SK-N-SH treated with all-trans-retinoic acid at 6 μM for 48 hours (cell line): Measurements from ENCODE around the gene SCN2B.

Source experiments
- ATAC-seq: fragments of 200-7000 bp; cut with Tn5 transposase; 3 replicates; pipeline ENCODE4 v1.9.1; 2020; ENCODE audit warnings: mild to moderate bottlenecking, moderate library complexity
- ARNTL ChIP-seq: fragments of 450-650 bp; formaldehyde crosslinking; IDR thresholded peaks from 2 replicates; pipeline ENCODE4 v1.5.0; 2020; ENCODE audit warnings: low read depth, mild to moderate bottlenecking, moderate library complexity, borderline replicate concordance
- CREB5 ChIP-seq: fragments of 250-450 bp; sonication (Bioruptor Pico); IDR thresholded peaks from 2 replicates; pipeline ENCODE4 v1.5.1; 2020; ENCODE audit warnings: low read depth, mild to moderate bottlenecking, moderate library complexity
- CSDC2 ChIP-seq: fragments of 250-450 bp; sonication (Bioruptor Pico); IDR thresholded peaks from 2 replicates; pipeline ENCODE4 v1.5.0; 2020; ENCODE audit warnings: mild to moderate bottlenecking, moderate library complexity
- CSRNP3 ChIP-seq: fragments of 250-450 bp; sonication (Bioruptor Pico); IDR thresholded peaks from 2 replicates; pipeline ENCODE4 v1.5.1; 2021; ENCODE audit warnings: mild to moderate bottlenecking, moderate library complexity
- ESRRG ChIP-seq: fragments of 250-450 bp; sonication (Bioruptor Pico); IDR thresholded peaks from 2 replicates; pipeline ENCODE4 v1.6.1; 2021; ENCODE audit warnings: mild to moderate bottlenecking
- GLIS3 ChIP-seq: fragments of 250-450 bp; sonication (Bioruptor Pico); IDR thresholded peaks from 2 replicates; pipeline ENCODE4 v1.5.0; 2020; ENCODE audit warnings: mild to moderate bottlenecking, moderate library complexity
- ISL1 ChIP-seq: fragments of 250-450 bp; sonication (Bioruptor Pico); IDR thresholded peaks from 2 replicates; pipeline ENCODE4 v2.1.2; 2022; ENCODE audit warnings: mild to moderate bottlenecking, moderate library complexity
- OSR1 ChIP-seq: fragments of 250-450 bp; sonication (Bioruptor Pico); IDR thresholded peaks from 2 replicates; pipeline ENCODE4 v1.8.0; 2022; ENCODE audit warnings: moderate library complexity, mild to moderate bottlenecking, inconsistent platforms
- PATZ1 ChIP-seq: fragments of 250-450 bp; sonication (Bioruptor Pico); IDR thresholded peaks from 2 replicates; pipeline ENCODE4 v1.8.0; 2020; ENCODE audit warnings: mild to moderate bottlenecking, moderate library complexity, borderline replicate concordance
- PPARA ChIP-seq: fragments of 250-450 bp; sonication (Bioruptor Pico); IDR thresholded peaks from 2 replicates; pipeline ENCODE4 v1.5.0; 2020; ENCODE audit warnings: mild to moderate bottlenecking, borderline replicate concordance
- RARB ChIP-seq: fragments of 250-450 bp; sonication (Bioruptor Pico); IDR thresholded peaks from 2 replicates; pipeline ENCODE4 v1.8.0; 2021; ENCODE audit warnings: mild to moderate bottlenecking, moderate library complexity
- SNAI2 ChIP-seq: fragments of 250-450 bp; sonication (Bioruptor Pico); IDR thresholded peaks from 2 replicates; pipeline ENCODE4 v1.5.0; 2020; ENCODE audit warnings: mild to moderate bottlenecking, moderate library complexity
- TCF4 ChIP-seq: fragments of 250-450 bp; sonication (Bioruptor Pico); IDR thresholded peaks from 2 replicates; pipeline ENCODE4 v1.8.0; 2021; ENCODE audit warnings: mild to moderate bottlenecking, moderate library complexity, borderline replicate concordance
- TOX ChIP-seq: fragments of 250-450 bp; sonication (Bioruptor Pico); IDR thresholded peaks from 2 replicates; pipeline ENCODE4 v1.8.0; 2021; ENCODE audit warnings: mild to moderate bottlenecking, moderate library complexity, borderline replicate concordance
- TSHZ2 ChIP-seq: fragments of 250-450 bp; sonication (Bioruptor Pico); IDR thresholded peaks from 2 replicates; pipeline ENCODE4 v1.5.0; 2020; ENCODE audit warnings: mild to moderate bottlenecking, moderate library complexity
- ZC3H10 ChIP-seq: fragments of 250-450 bp; sonication (Bioruptor Pico); IDR thresholded peaks from 2 replicates; pipeline ENCODE4 v1.5.1; 2021; ENCODE audit warnings: mild to moderate bottlenecking, moderate library complexity
- ZFP30 ChIP-seq: fragments of 450-650 bp; formaldehyde crosslinking; IDR thresholded peaks from 2 replicates; pipeline ENCODE4 v1.5.0; 2022; ENCODE audit warnings: mild to moderate bottlenecking, moderate library complexity
- ZNF565 ChIP-seq: fragments of 450-650 bp; formaldehyde crosslinking; conservative IDR thresholded peaks from 2 replicates; pipeline ENCODE4 v1.5.0; 2020; ENCODE audit warnings: low read depth, mild to moderate bottlenecking, moderate library complexity
- ZNF70 ChIP-seq: fragments of 450-650 bp; formaldehyde crosslinking; IDR thresholded peaks from 2 replicates; pipeline ENCODE4 v1.5.0; 2020; ENCODE audit warnings: mild to moderate bottlenecking, moderate library complexity
- ZNF8 ChIP-seq: fragments of 450-650 bp; formaldehyde crosslinking; IDR thresholded peaks from 2 replicates; pipeline ENCODE4 v1.5.0; 2020; ENCODE audit warnings: mild to moderate bottlenecking, moderate library complexity

Gene SCN2B

GRCh38 chr11:118209033-118209432, 32.6 kb upstream of the SCN2B start:
- ATAC-seq: no peak
- TF ChIP-seq OSR1 (CRISPR knock-in tag) (no peak), ESRRG (CRISPR knock-in tag) (no peak), ZNF8 (CRISPR knock-in tag) (no peak), CSRNP3 (CRISPR knock-in tag) (no peak), CSDC2 (CRISPR knock-in tag) (no peak), ISL1 (CRISPR knock-in tag) (no peak), TCF4 (CRISPR knock-in tag) (no peak), ZNF565 (CRISPR knock-in tag) (no peak), ZFP30 (CRISPR knock-in tag) (no peak), ZNF70 (no peak), TSHZ2 (CRISPR knock-in tag) (no peak), TOX (CRISPR knock-in tag) (no peak)

- ATAC-seq: no peak
Observed at GRCh38 chr11:118207079-118207478, 30.6 kb upstream of the SCN2B start.

GRCh38 chr11:118206391-118207031, 30.1 kb upstream of the SCN2B start:
- ATAC-seq: no peak
- no peak for TF ChIP-seq ESRRG (CRISPR knock-in tag)

More at GRCh38 chr11:118207079-118207478, 30.6 kb upstream of the SCN2B start:
- TF ChIP-seq ZNF70 (no peak), SNAI2 (CRISPR knock-in tag) (no peak), ZC3H10 (CRISPR knock-in tag) (no peak)

GRCh38 chr11:118205606-118206378, 29.4 kb upstream of the SCN2B start:
- ATAC-seq: no peak
- TF ChIP-seq TOX (CRISPR knock-in tag) (no peak), CSDC2 (CRISPR knock-in tag) (no peak)
- TF ChIP-seq, all 23 proteins: peak for 0

GRCh38 chr11:118202599-118203422, 26.4 kb upstream of the SCN2B start:
- ATAC-seq: no peak
- TF ChIP-seq CREB5 (CRISPR knock-in tag) (no peak), PPARA (CRISPR knock-in tag) (no peak), ARNTL (no peak), RARB (CRISPR knock-in tag) (no peak), TOX (CRISPR knock-in tag) (no peak), ZNF8 (CRISPR knock-in tag) (no peak), PATZ1 (CRISPR knock-in tag) (no peak), GLIS3 (CRISPR knock-in tag) (no peak), ESRRG (CRISPR knock-in tag) (no peak), CSRNP3 (CRISPR knock-in tag) (no peak), ZFP30 (CRISPR knock-in tag) (no peak)
- TF ChIP-seq, all 23 proteins: peak for 0
